GM18870 (cell line): ENCODE measurements around the gene CLDN4.
"Not testable (repeated sequence)": the region's sequence is repeated elsewhere in the genome, so short reads cannot be mapped to it uniquely, and the experiment has no call there.

Experiments
- ATAC-seq: cut with Tn5 transposase; IDR thresholded peaks from one replicate; pipeline ENCODE4 v1.9.1; 2021; ENCODE audit warnings: moderate library complexity; ENCODE audit not compliant: unreplicated experiment

CLDN4 gene

GRCh38 chr7:73842067-73842976 is 11.5 kb downstream of the CLDN4 start, which contains the start of gene METTL27:
METTL27 (minus strand) TSS chr7:73842516; CDS start chr7:73842140, 376 bp downstream.
- ATAC-seq, result peak; percentile 75

- no peak for ATAC-seq
Observed at GRCh38 chr7:73844131-73844547, 13.3 kb downstream of the CLDN4 start.

GRCh38 chr7:73844848-73845460 is 14.2 kb downstream of the CLDN4 start:
- no peak for ATAC-seq

- ATAC-seq, result not testable (repeated sequence)
Observed at GRCh38 chr7:73845701-73846195, 15.0 kb downstream of the CLDN4 start.

- ATAC-seq, result no peak
Observed at GRCh38 chr7:73847941-73848723, 17.3 kb downstream of the CLDN4 start.

- no peak for ATAC-seq
Observed at GRCh38 chr7:73850781-73851207, 20.0 kb downstream of the CLDN4 start.

GRCh38 chr7:73851410-73852338 is 20.9 kb downstream of the CLDN4 start:
- peak; percentile 86 for ATAC-seq

GRCh38 chr7:73852500-73852899 is 21.7 kb downstream of the CLDN4 start:
- ATAC-seq, result no peak

- ATAC-seq, result no peak
Observed at GRCh38 chr7:73856941-73857340, 26.1 kb downstream of the CLDN4 start.

GRCh38 chr7:73858807-73859206 is 28.0 kb downstream of the CLDN4 start:
- ATAC-seq, result no peak

- ATAC-seq, result no peak
Observed at GRCh38 chr7:73860859-73861258, 30.1 kb downstream of the CLDN4 start, which contains the start of gene TMEM270. TMEM270 (plus strand) TSS chr7:73861159; CDS start chr7:73861195, 36 bp downstream.

GRCh38 chr7:73861305-73861704 is 30.5 kb downstream of the CLDN4 start:
- ATAC-seq, result no peak

GRCh38 chr7:73864981-73865711 is 34.4 kb downstream of the CLDN4 start:
- no peak for ATAC-seq

GRCh38 chr7:73865738-73866445 is 35.1 kb downstream of the CLDN4 start:
- no peak for ATAC-seq

- ATAC-seq, result no peak
Observed at GRCh38 chr7:73866446-73866767, 35.6 kb downstream of the CLDN4 start.

- ATAC-seq, result no peak
Observed at GRCh38 chr7:73869011-73869798, 38.4 kb downstream of the CLDN4 start.

GRCh38 chr7:73870041-73870492 is 39.3 kb downstream of the CLDN4 start:
- ATAC-seq, result no peak
